HG02623 (cell line): ENCODE results near the gene PIGQ.

Source experiments
- ATAC-seq: cut with Tn5 transposase; IDR thresholded peaks from one replicate; pipeline ENCODE4 v1.9.1; 2021; ENCODE audit warnings: moderate library complexity; ENCODE audit not compliant: unreplicated experiment

Gene PIGQ

GRCh38 chr16:533391-534123 is 36.2 kb upstream of the PIGQ start:
- no peak for ATAC-seq

- no peak for ATAC-seq
Observed at GRCh38 chr16:534135-534534, 35.6 kb upstream of the PIGQ start.

GRCh38 chr16:534856-535445 is 34.8 kb upstream of the PIGQ start:
- ATAC-seq, result no peak

- ATAC-seq, result no peak
Observed at GRCh38 chr16:535446-536405, 34.0 kb upstream of the PIGQ start.

- ATAC-seq, result no peak
Observed at GRCh38 chr16:536746-537145, 33.0 kb upstream of the PIGQ start.

- ATAC-seq, result no peak
Observed at GRCh38 chr16:537415-538335, 32.1 kb upstream of the PIGQ start.

- ATAC-seq, result no peak
Observed at GRCh38 chr16:539901-540530, 29.8 kb upstream of the PIGQ start.

GRCh38 chr16:540645-541340 is 29.0 kb upstream of the PIGQ start:
- no peak for ATAC-seq

- no peak for ATAC-seq
Observed at GRCh38 chr16:543301-544164, 26.2 kb upstream of the PIGQ start.

- ATAC-seq, result no peak
Observed at GRCh38 chr16:544517-544916, 25.3 kb upstream of the PIGQ start.

- no peak for ATAC-seq
Observed at GRCh38 chr16:546909-547770, 22.6 kb upstream of the PIGQ start.

GRCh38 chr16:548586-548985 is 21.2 kb upstream of the PIGQ start:
- ATAC-seq, result no peak

GRCh38 chr16:549544-550263 is 20.1 kb upstream of the PIGQ start:
- no peak for ATAC-seq

- no peak for ATAC-seq
Observed at GRCh38 chr16:551210-551609, 18.6 kb upstream of the PIGQ start.

- no peak for ATAC-seq
Observed at GRCh38 chr16:552171-552570, 17.6 kb upstream of the PIGQ start.

GRCh38 chr16:553601-554296 is 16.0 kb upstream of the PIGQ start:
- no peak for ATAC-seq

- no peak for ATAC-seq
Observed at GRCh38 chr16:554297-554621, 15.5 kb upstream of the PIGQ start.
